Caco-2 (cell line): Measurements from ENCODE around the gene TGFB3. TPM values are rescaled to one million over a fixed set of nuclear protein-coding genes. Genes with fewer than 3 reads are reported as not detected.

Experiments
- BruUV-seq: library from RNA; stranded (reverse); fragments of 400-500 nt; replicated peaks from 2 replicates; lab custom pipeline; 2021; lab: Mats Ljungman, UMichigan
- CTCF ChIA-PET: fragments of 300-600 bp; sonication (Branson Sonifier 250); formaldehyde crosslinking; loops from one replicate; lab custom pipeline; 2022; ENCODE audit warnings: antibody characterized with exemption; lab: Charles Lee
- POLR2A ChIA-PET: fragments of 300-600 bp; sonication (Branson Sonifier 250); formaldehyde crosslinking; loops from one replicate; lab custom pipeline; 2022; ENCODE audit warnings: antibody characterized with exemption; lab: Charles Lee
- DNase-seq, 2 experiments: peaks; one replicate each; pipeline versions ENCODE4 v3.0.0 to v3.0.0-alpha.2; 2020 to 2022
- H3K27me3 ChIP-seq: replicated peaks from 2 replicates; pipeline ENCODE4 v1.6.0; 2011; ENCODE audit warnings: low read length; ENCODE audit not compliant: control insufficient read depth, insufficient read depth
- H3K36me3 ChIP-seq: 2 replicates; pipeline ENCODE4 v1.5.1; 2011; ENCODE audit warnings: low read length; ENCODE audit not compliant: control insufficient read depth, insufficient read depth
- H3K4me1 ChIP-seq: fragments of 250-450 bp; sonication (Bioruptor Pico); 2 replicates; pipeline ENCODE4 v1.5.1; 2020; ENCODE audit warnings: mild to moderate bottlenecking
- H3K4me3 ChIP-seq: 2 replicates; pipeline ENCODE4 v1.5.1; 2011; ENCODE audit warnings: low read depth, mild to moderate bottlenecking, control low read depth, low read length
- H3K9me3 ChIP-seq: fragments of 250-450 bp; sonication (Bioruptor Pico); 2 replicates; pipeline ENCODE4 v1.5.1; 2020; ENCODE audit warnings: mild to moderate bottlenecking, moderate library complexity
- H3K27ac Mint-ChIP-seq: one replicate; pipeline ENCODE4 v1.8.0; 2022; ENCODE audit warnings: mixed read lengths; ENCODE audit not compliant: unreplicated experiment
- H3K27me3 Mint-ChIP-seq: one replicate; pipeline ENCODE4 v1.8.0; 2022; ENCODE audit warnings: mixed read lengths; ENCODE audit not compliant: insufficient read depth, unreplicated experiment
- H3K36me3 Mint-ChIP-seq: one replicate; pipeline ENCODE4 v1.8.0; 2022; ENCODE audit warnings: mild to moderate bottlenecking, mixed read lengths; ENCODE audit not compliant: insufficient read depth, unreplicated experiment
- H3K4me1 Mint-ChIP-seq: one replicate; pipeline ENCODE4 v1.8.0; 2022; ENCODE audit warnings: low read depth, mixed read lengths; ENCODE audit not compliant: unreplicated experiment
- H3K4me3 Mint-ChIP-seq: one replicate; pipeline ENCODE4 v1.8.0; 2022; ENCODE audit warnings: mild to moderate bottlenecking, moderate library complexity, mixed read lengths; ENCODE audit not compliant: unreplicated experiment
- H3K9me3 Mint-ChIP-seq: one replicate; pipeline ENCODE4 v1.8.0; 2022; ENCODE audit warnings: mixed read lengths; ENCODE audit not compliant: unreplicated experiment
- CTCF ChIP-seq, 2 experiments: fragments of 200-600 bp in 1 of 2; IDR thresholded peaks; 1 replicate in 1 of 2; 2 replicates in 1 of 2; pipeline versions ENCODE4 v1.5.1 to v1.8.0; 2011 to 2022; ENCODE audit warnings: antibody characterized with exemption in 1 of 2, control low read depth in 1 of 2, inconsistent platforms in 1 of 2, low read depth in 1 of 2, low read length in 1 of 2, mild to moderate bottlenecking in 1 of 2, moderate library complexity in 1 of 2; ENCODE audit not compliant: insufficient read depth in 1 of 2, severe bottlenecking in 1 of 2, unreplicated experiment in 1 of 2
- intact Hi-C: fragments of 100-400 bp; cut with micrococcal nuclease; formaldehyde crosslinking; loops from one replicate; pipeline ENCODE4 v1.10.0; 2022; ENCODE audit not compliant: unreplicated experiment
- total RNA-seq: library from RNA; stranded (reverse); gene quantifications from 2 replicates; pipeline ENCODE4 v1.2.3, GENCODE V29; 2022

The TGFB3 gene
- total RNA-seq, 1 experiment from 2014 or later = 10.2 TPM

DNA sequence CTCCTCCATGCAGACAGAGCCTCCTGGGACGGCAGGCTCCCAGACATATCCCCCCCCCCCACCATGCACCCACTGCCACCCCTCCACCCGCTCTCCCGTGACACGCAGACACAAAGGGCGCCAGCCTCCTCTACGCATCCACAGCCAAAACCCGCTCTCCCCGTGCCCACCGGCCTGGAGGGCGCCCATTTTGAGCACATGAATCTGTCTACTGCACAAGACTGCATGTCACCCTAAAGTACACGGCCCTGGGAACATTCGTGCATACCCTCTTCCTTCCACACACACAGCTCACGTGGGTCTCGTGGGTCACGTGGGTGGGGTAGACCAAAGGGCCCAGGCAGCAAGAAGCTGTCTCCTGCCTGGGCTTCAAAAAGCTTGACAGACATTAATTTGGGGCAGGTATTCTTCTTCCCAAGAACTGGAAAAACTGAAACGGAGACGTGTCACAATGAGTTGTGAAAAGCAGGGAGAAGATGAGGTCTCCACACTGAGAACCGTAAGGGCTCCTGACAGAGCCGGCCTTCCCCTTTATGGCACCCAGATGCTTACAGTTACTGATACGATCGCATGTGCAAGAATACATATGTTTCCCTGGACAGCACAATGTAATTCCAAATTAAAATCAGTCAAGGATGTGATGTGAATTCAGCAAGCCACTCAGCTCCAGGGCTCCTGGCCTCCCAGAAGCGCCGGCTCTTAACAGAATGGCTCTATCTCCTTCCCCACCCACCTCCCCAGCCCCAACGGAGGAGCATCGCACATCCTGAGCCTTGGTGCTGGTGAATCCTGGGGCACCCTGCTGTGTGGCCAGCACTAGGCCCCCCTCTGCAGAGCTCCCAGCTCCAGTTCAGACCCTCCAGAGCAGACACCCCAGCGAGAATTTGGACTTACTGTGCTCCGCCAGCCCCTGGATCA, 1.9 kb downstream of the TGFB3 start:
- Histone ChIP-seq H3K4me3 (no peak overlapping the region), H3K36me3 (no peaks in the 10 kb centered on the region), H3K9me3 (no peaks in the 10 kb centered on the region), H3K4me1 (peaks cover 11% of the 10 kb centered on the region), H3K27me3 (no peaks in the 10 kb centered on the region)
- intact Hi-C loops = loop anchor here (2.0 to 5.0 kb wide), 2 partner anchors 119 to 403 kb away; partner anchors contain the start of gene FLVCR2
- BruUV-seq = no TSS peak
- H3K4me1 Mint-ChIP-seq = peaks cover 27% of the 10 kb centered on the region
- no peak overlapping the region for H3K4me3 Mint-ChIP-seq
- POLR2A ChIA-PET = no interaction called here
- no peak for DNase-seq
- peak overlapping the region; percentile 47 for H3K27ac Mint-ChIP-seq
- TF ChIP-seq CTCF (IDR thresholded peaks at IDR 0.05; ENCODE audit: insufficient read depth in 1 of 2, low read depth in 1 of 2, low read length in 1 of 2, severe bottlenecking in 1 of 2, unreplicated experiment in 1 of 2) = no peak
- H3K9me3 Mint-ChIP-seq = no peaks in the 10 kb centered on the region
- H3K27me3 Mint-ChIP-seq = no peaks in the 10 kb centered on the region
- H3K36me3 Mint-ChIP-seq = no peaks in the 10 kb centered on the region
- CTCF ChIA-PET = interaction anchor here (0.5 to 6.1 kb wide), 13 partner anchors 9 to 477 kb away, joined by 3 to 96 read pairs (median 4); no protein-coding TSS in a partner anchor

DNA sequence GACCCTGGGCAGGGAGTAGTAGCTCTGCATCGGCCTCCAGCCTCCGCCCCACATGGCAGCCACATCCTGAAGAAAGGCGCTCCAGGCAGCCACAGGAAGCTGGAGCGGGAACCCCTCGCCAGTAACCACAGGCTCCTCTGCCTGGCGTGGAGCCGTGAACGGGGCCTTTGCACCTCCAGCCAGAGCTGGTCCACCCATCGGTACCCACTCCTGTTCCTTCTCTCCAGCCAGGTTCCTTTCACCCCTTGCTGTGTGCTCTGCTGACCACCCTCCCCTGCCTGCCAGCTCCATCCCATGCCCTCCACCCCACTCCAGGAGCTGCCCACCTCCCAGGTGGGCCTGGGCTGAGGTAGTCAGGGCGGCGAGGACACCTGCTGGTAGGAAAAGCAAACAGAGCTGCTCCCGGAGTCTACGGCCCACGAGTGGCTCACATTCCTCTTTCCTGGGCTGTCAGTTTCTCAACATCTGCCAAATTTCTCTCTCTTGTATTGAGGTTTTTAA, 2.7 kb downstream of the TGFB3 start:
- Mint-ChIP-seq H3K27me3 (no peaks in the 10 kb centered on the region), H3K36me3 (no peaks in the 10 kb centered on the region), H3K9me3 (no peaks in the 10 kb centered on the region), H3K4me1 (peaks cover 27% of the 10 kb centered on the region), H3K27ac (peak overlapping the region; percentile 47), H3K4me3 (no peak overlapping the region)
- H3K9me3 ChIP-seq = no peaks in the 10 kb centered on the region
- POLR2A ChIA-PET = no interaction called here
- BruUV-seq = no TSS peak
- no peak overlapping the region for H3K4me3 ChIP-seq
- CTCF ChIA-PET = interaction anchor here (0.5 to 6.1 kb wide), 15 partner anchors 10 to 477 kb away, joined by 3 to 96 read pairs (median 4); no protein-coding TSS in a partner anchor
- H3K36me3 ChIP-seq = no peaks in the 10 kb centered on the region
- intact Hi-C loops = loop anchor here (5.0 kb wide), 1 partner anchor 402 kb away; the partner anchor contains the start of gene FLVCR2
- H3K4me1 ChIP-seq = peaks cover 11% of the 10 kb centered on the region
- H3K27me3 ChIP-seq = no peaks in the 10 kb centered on the region
- peak; percentile 60 to 70 for TF ChIP-seq CTCF (IDR thresholded peaks at IDR 0.05; ENCODE audit: insufficient read depth in 1 of 2, low read depth in 1 of 2, low read length in 1 of 2, severe bottlenecking in 1 of 2, unreplicated experiment in 1 of 2)
- DNase-seq = peak; percentile 54 to 60

DNA sequence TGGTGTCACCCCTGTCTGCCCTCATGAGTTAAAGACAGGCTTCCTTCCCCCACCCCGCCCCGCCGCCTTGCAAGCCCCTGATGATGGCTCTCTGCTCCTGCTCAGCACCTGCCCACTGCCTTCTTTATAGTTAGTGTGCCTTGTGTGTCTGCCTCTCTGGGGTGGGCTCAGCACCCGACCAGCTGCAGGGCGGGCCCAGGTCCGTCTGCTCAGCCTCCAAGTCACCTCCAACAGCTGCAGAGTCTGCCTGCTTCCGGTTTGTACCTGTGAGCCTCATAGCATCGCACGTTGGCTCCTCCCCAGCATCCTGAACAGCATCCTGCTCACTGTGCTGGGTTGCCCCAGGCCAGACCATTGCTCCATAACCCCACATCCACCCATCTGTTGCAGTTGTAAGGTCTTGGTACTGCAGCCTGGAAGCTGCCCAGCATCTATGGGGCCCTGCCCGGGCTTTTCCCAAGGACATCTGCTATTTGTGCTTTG, 3.5 kb downstream of the TGFB3 start:
- no TSS peak for BruUV-seq
- Histone ChIP-seq H3K4me3 (no peak overlapping the region), H3K4me1 (peaks cover 11% of the 10 kb centered on the region), H3K9me3 (no peaks in the 10 kb centered on the region), H3K27me3 (no peaks in the 10 kb centered on the region), H3K36me3 (no peaks in the 10 kb centered on the region)
- H3K27ac Mint-ChIP-seq = peak overlapping the region; percentile 25
- no peak for TF ChIP-seq CTCF (IDR thresholded peaks at IDR 0.05; ENCODE audit: insufficient read depth in 1 of 2, low read depth in 1 of 2, low read length in 1 of 2, severe bottlenecking in 1 of 2, unreplicated experiment in 1 of 2)
- H3K4me1 Mint-ChIP-seq = peaks cover 28% of the 10 kb centered on the region
- H3K9me3 Mint-ChIP-seq = no peaks in the 10 kb centered on the region
- DNase-seq = no peak
- ChIA-PET POLR2A (no interaction called here), CTCF (interaction anchor here (1.4 to 6.1 kb wide), 4 partner anchors 72 to 268 kb away, joined by 5 to 96 read pairs (median 89); no protein-coding TSS in a partner anchor)
- no peaks in the 10 kb centered on the region for H3K27me3 Mint-ChIP-seq
- no peak overlapping the region for H3K4me3 Mint-ChIP-seq
- H3K36me3 Mint-ChIP-seq = no peaks in the 10 kb centered on the region
- intact Hi-C loops = loop anchor here (5.0 kb wide), 1 partner anchor 401 kb away; the partner anchor contains the start of gene FLVCR2
